Mucosa of descending colon (tissue), 3 donors: Measurements from ENCODE around the gene MRPL28. TPM values are rescaled to one million over a fixed set of nuclear protein-coding genes. Genes with fewer than 3 reads are reported as not detected.
"Not testable (repeated sequence)": the region's sequence is repeated elsewhere in the genome, so short reads cannot be mapped to it uniquely, and the experiment has no call there.

ENCODE experiments used
- ATAC-seq: fragments of 200-7000 bp; cut with Tn5 transposase; one replicate; pipeline ENCODE4 v1.9.1; 2020; ENCODE audit warnings: mild to moderate bottlenecking, moderate library complexity
- DNase-seq, 3 donors: peaks; one replicate each; pipeline ENCODE4 v3.0.0-alpha.2; 2020
- H3K36me3 ChIP-seq: fragments of 200-600 bp; one replicate; pipeline ENCODE4 v1.8.0; 2021; ENCODE audit warnings: low read depth, mild to moderate bottlenecking
- H3K4me1 ChIP-seq: fragments of 200-600 bp; one replicate; pipeline ENCODE4 v1.8.0; 2021; ENCODE audit warnings: low read depth, mild to moderate bottlenecking
- H3K4me3 ChIP-seq: fragments of 200-600 bp; one replicate; pipeline ENCODE4 v1.8.0; 2021; ENCODE audit warnings: mild to moderate bottlenecking
- H3K9me3 ChIP-seq: fragments of 200-600 bp; one replicate; pipeline ENCODE4 v1.8.0; 2021; ENCODE audit warnings: mild to moderate bottlenecking
- intact Hi-C, 2 donors: fragments of 100-400 bp; cut with DNase I in 1 of 2; cut with micrococcal nuclease in 1 of 2; formaldehyde crosslinking; loops; one replicate each; pipeline versions ENCODE4 v1.11.0 to v1.11.1; 2022; cut with DNase I, micrococcal nuclease
- total RNA-seq, 3 donors: library from RNA; stranded (reverse); fragmentation: NEBNext Ultra II Directional in 2 of 3; extraction: Animal tissue kit (Norgen Biotek cat#: 25700) in 2 of 3; gene quantifications; one replicate each; pipeline versions ENCODE4 v1.2.1 to v1.2.4, GENCODE V29; 2021 to 2023
- TF ChIP-seq, protein P1 (sequence below): fragments of 200-600 bp; IDR thresholded peaks from one replicate; pipeline ENCODE4 v1.8.0; 2022; ENCODE audit warnings: antibody characterized with exemption, mild to moderate bottlenecking
- donor health status: DM: no; HTN: no; CAD: no; lungs with moderate emphysema.
- donor health status: DM: no; HTN: no; CAD: no.
- donor health status: DM: no; HTN: yes; CAD: no.

Gene MRPL28
- total RNA-seq, 3 donors from 2014 or later: 39.7 to 53.8 (median 49.1) TPM

DNA sequence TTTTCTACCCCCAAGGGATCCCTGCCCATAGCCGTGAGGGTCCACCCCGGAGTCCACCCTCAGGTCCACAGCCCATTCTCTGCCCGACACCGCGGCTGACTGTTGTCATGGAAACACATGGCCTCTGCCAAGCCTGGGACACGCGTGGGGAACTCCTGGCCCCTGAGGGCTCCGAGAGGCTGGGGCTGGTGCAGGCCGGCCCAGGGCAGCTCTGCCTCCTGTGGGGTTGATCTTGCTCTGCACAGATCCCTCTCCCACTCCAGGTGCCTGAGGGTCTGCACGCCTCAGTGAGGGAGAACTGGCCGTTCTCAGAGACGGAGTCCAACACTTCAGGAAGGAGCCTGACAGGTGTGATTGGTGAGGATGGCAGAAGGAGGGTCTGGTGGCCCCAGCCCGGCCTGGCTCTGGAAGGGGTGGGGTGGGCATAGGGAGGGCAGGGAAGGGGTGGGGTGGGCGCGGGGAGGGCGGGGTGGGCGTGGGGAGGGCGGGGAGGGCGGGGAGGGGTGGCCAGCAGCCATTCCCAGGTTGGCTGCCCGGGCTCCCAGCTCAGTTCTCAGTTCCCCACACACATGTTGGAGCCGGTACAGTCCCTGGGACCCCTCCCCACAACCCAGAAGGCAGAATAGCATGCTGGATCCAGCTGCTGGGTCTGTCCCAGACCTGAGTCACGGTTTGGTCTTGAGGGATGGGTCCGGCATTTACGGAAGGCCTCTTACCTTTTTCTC, 6.4 kb downstream of the MRPL28 start:
- peak in 2 of 3 donors; percentile 25 to 40 for DNase-seq
- no peak for ATAC-seq
- Histone ChIP-seq H3K9me3 (no peaks in the 10 kb centered on the region), H3K36me3 (no peaks in the 10 kb centered on the region), H3K4me3 (no peak overlapping the region), H3K4me1 (peaks cover 4% of the 10 kb centered on the region)
- TF ChIP-seq, protein P1, sequence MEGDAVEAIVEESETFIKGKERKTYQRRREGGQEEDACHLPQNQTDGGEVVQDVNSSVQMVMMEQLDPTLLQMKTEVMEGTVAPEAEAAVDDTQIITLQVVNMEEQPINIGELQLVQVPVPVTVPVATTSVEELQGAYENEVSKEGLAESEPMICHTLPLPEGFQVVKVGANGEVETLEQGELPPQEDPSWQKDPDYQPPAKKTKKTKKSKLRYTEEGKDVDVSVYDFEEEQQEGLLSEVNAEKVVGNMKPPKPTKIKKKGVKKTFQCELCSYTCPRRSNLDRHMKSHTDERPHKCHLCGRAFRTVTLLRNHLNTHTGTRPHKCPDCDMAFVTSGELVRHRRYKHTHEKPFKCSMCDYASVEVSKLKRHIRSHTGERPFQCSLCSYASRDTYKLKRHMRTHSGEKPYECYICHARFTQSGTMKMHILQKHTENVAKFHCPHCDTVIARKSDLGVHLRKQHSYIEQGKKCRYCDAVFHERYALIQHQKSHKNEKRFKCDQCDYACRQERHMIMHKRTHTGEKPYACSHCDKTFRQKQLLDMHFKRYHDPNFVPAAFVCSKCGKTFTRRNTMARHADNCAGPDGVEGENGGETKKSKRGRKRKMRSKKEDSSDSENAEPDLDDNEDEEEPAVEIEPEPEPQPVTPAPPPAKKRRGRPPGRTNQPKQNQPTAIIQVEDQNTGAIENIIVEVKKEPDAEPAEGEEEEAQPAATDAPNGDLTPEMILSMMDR: no peak
- intact Hi-C loops: no loop called here

DNA sequence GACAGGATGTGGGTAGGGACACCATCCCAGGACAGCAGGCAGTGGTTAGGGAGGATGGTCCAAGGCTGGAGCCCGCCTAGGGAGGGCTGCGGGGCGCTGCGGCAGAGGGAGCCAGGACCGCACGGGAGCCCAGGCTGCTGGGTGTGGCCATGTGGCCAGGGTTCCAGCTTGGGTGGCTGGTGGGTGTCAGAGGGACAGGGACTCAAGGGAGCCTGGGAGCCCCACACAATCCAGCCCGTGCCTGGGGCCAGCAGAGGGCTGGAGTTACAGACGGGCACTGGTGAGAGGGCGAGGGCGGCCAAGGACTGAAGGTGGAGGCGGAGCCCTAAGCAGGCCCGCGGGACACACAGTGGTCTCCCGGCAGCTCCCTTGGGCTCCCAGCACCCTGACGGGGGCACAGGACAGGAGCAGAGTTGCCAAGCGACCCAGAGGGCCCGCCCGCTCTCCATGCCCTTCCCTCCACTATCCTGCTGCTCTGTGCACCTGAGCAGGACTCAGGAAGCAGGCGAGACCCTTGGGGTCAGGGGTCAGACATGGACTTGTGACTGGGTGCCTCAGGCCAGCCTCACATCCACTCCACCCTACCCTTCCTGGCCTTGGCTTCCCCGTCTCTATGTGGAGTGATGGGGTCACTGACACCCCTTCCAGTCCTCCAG, 7.1 kb downstream of the MRPL28 start:
- no peaks in the 10 kb centered on the region for H3K9me3 ChIP-seq
- no peak overlapping the region for H3K4me3 ChIP-seq
- intact Hi-C loops: no loop called here
- TF ChIP-seq, protein P1: no peak
- H3K36me3 ChIP-seq: no peaks in the 10 kb centered on the region
- DNase-seq (peak in 2 of 3 donors; percentile 25 to 43), ATAC-seq (no peak)
- H3K4me1 ChIP-seq: peaks cover 4% of the 10 kb centered on the region

DNA sequence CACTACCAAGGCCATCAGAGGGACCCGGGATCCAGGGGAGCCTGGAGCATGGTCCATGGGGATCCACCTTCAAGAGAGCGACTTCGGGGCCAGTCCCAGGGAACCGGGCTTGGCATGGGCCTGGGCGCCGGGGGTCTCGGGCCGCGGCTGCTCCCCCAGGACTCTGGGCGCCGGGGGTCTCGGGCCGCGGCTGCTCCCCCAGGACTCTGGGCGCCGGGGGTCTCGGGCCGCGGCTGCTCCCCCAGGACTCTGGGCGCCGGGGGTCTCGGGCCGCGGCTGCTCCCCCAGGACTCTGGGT, 7.7 kb downstream of the MRPL28 start:
- ATAC-seq, H3K9me3 ChIP-seq, H3K4me3 ChIP-seq, DNase-seq, H3K36me3 ChIP-seq, H3K4me1 ChIP-seq, intact Hi-C loops: not testable (repeated sequence)

DNA sequence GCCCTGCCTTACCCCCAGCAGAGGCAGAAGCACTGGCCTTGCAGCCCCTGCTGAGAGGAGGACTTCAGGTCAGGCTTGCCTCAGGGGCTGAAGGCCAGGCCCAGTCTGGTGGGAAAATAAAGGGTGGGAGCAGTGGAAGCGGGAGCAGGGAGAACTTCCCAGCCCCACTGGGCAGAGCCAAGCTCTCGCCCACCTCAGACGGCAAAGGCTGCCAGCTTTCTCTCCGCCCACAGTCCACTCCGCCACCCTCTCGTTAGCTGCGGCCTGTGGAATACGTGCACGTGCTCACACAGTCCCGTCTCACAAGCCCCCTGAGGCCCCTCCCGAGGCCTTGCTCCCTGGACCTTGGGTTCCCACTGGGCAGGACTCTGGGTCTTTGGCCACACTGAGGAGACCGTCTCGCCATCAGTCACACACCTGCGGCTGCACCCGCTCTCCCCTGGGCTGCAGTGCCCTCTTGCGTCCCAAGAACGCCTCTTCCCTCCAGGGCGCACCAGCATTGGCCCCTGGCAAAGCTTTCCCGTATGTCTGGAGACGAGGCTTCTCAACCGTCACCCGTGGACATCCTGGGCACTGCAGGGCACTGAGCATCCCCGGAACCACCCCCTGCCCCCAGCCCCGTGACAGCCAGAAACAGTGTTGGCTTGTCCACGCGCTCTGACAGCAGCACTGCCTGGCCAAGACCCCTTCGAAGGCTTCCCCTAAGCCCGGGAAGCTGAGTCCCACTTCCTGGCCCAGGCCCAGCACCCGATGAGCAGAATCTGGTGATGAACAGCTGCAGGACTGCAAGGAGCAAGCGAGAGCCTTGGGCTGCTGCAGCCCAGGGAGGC, 8.3 kb downstream of the MRPL28 start:
- H3K9me3 ChIP-seq: no peaks in the 10 kb centered on the region
- peaks cover 4% of the 10 kb centered on the region for H3K4me1 ChIP-seq
- DNase-seq (peak; percentile 79 to 89 (median 82)), ATAC-seq (peak; percentile 95)
- intact Hi-C loops: no loop called here
- H3K4me3 ChIP-seq: no peak overlapping the region
- TF ChIP-seq, protein P1: peak; percentile 78
- no peaks in the 10 kb centered on the region for H3K36me3 ChIP-seq

DNA sequence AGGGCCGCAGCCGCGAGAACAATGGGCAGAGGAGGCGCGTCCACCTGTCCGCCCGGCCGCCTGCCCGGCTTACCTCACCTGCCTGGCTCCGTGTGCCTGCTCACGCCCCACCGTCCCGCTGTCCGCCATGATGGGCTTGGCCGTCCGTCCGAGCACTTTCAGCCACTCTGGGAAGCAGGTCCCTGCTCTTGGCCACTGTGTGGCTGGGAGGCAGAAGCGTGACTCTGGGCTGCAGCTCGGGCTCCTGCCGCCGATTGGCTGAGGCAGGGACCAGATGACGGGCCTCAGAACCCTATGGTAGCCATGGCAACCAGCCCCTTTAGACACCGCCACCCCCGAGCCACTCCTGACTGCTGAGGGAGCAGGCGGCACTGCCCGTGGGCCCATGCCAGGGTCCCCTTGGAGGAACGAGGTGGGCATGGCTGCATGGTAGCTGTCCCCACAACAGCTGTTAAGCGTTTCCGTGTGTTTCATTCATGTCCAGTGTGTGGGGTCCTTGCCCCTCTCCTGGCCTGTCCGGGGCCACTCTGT, 8.9 kb downstream of the MRPL28 start:
- Histone ChIP-seq H3K4me3 (no peak overlapping the region), H3K4me1 (peaks cover 4% of the 10 kb centered on the region), H3K36me3 (no peaks in the 10 kb centered on the region), H3K9me3 (no peaks in the 10 kb centered on the region)
- ATAC-seq (no peak), DNase-seq (peak in 2 of 3 donors; percentile 26 to 49)
- intact Hi-C loops: no loop called here
- TF ChIP-seq, protein P1: no peak
